RPMI8226 (cell line): ENCODE measurements around the gene YJEFN3.

Source experiments
- DNase-seq: peaks from one replicate; pipeline ENCODE4 v3.0.0-alpha.2; 2015

The YJEFN3 gene

DNA sequence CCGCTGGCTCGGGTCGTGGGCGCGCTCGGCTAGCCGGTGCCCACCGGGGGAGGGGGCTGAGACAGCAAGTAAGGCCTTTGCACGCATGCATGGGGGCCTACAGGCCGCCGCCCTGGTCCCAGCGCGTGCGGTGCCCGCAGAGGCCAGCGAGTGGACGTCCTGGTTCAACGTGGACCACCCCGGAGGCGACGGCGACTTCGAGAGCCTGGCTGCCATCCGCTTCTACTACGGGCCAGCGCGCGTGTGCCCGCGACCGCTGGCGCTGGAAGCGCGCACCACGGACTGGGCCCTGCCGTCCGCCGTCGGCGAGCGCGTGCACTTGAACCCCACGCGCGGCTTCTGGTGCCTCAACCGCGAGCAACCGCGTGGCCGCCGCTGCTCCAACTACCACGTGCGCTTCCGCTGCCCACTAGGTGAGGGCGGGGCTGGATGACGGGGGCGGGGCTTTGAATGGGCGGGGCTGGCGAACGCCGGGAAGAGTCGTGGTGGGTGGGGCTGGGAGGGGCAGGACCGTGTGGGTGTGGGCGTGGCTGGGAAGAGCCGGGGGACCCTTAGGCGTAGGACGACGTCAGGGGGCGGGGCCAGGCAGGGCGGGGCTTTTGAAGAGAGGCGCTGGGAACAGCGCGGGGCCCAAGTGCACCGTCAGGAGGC, 11.5 kb downstream of the YJEFN3 start:
- DNase-seq, result peak; percentile 25

DNA sequence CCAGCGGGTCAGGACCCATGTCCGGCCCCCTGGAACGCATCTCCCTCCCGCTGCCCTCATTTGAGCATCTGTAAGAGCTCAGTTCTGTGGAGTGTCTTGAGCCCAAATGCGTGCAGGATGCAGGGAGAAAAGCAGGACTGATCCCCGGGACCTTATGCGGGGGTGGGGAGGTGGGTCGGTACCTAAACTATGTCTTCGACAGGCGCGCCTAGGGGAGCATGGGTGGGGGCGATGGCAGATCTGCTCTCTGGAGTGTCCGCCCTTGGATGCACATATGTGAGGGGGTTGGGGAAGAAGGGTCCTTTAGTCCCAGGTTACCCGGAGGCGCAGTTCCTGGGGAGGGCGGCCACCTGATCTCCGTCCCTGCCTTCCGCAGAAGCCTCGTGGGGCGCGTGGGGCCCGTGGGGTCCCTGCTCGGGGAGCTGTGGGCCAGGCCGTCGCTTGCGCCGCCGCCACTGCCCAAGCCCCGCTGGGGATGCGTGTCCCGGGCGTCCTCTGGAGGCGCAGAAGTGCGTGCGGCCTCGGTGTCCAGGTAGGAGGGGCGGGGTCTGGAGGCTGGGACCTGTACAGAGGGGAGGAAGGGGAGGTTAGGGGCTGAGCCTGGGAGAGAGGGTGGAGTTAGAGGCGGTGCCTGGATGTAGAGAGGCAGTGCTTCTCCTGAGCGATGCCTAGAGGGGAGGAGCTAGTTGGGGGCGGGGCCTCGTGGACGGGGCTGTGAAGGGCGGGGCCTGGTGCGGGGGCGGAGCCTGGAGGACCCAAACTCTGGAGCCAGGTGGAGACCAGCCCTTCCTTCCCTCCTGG, 12.2 kb downstream of the YJEFN3 start:
- DNase-seq, result peak; percentile 40

DNA sequence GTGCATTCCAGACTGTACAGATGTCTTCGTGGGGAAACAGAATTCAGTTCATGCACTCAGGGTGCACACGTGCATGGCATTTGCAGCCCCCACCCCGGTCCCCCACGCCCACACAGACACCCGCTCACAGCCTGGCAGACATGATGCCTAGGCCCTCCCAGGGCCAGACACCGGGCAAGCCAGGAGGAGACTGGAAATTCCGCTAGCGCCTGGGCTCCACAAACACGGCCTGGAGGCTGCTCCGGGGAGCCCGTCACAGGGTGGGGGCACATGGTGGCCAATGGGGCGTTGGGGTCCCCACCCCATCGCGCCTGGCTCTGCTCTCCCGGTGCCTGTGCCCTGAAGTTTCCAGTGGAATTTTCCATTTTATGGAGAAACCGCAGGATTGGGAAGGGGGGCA, 12.9 kb downstream of the YJEFN3 start:
- no peak for DNase-seq

DNA sequence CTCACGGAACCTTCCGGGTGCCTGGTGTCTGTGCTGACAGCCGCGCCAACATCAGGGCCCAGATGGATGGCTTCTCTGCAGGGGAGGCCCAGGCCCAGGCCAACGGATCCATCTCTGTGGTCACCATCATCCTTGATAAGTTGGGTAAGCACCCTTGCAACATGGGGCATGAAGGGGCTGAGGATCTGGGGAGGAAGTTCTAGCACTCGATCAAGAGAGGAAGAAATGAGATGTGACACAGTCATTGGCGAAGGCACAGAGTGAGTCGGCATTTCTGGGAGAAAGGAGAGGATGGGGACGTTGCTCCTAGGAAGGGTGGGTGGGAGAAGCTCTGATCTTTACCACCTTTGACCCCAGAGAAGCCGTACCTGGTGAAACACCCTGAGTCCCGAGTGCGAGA, 13.8 kb downstream of the YJEFN3 start:
- DNase-seq, result no peak

DNA sequence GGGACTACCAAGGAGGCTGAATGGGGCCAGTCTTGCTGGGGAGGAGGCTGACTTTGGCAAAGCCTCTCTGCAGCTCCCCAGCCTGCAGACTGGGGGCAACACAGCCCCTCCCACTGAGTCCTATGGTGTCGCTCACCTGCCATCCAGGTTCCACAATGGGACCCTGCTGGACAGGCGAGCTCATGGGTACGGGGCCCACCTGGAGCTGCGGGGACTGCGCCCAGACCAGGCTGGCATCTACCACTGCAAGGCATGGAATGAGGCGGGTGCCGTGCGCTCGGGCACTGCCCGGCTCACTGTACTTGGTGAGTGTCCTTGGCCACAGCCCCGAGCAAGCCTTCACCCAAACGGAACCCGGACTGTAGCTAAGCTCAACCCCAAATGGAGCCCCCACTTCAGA, 14.4 kb downstream of the YJEFN3 start:
- DNase-seq, result no peak

DNA sequence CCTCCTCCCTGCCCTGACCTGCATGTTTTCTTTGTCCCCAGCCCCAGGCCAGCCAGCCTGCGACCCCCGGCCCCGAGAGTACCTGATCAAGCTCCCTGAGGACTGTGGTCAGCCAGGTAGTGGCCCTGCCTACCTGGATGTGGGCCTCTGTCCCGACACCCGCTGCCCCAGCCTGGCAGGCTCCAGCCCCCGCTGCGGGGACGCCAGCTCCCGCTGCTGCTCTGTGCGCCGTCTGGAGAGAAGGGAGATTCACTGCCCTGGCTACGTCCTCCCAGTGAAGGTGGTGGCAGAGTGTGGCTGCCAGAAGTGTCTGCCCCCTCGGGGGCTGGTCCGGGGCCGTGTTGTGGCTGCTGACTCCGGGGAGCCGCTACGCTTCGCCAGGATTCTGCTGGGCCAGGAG, 14.9 kb downstream of the YJEFN3 start:
- DNase-seq, result no peak

DNA sequence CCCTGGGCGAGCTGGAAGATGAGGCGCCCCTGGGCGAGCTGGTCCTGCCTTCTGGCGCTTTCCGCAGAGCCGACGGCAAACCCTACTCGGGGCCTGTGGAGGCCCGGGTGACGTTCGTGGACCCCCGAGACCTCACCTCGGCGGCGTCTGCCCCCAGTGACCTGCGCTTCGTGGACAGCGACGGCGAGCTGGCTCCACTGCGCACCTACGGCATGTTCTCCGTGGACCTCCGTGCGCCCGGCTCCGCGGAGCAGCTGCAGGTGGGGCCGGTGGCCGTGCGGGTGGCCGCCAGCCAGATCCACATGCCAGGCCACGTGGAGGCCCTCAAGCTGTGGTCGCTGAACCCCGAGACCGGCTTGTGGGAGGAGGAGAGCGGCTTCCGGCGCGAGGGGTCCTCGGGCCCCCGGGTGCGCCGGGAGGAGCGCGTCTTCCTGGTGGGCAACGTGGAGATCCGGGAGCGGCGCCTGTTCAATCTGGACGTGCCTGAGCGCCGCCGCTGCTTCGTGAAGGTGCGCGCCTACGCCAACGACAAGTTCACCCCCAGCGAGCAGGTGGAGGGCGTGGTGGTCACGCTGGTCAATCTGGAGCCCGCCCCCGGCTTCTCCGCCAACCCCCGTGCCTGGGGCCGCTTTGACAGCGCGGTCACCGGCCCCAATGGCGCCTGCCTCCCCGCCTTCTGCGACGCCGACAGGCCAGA, 15.7 kb downstream of the YJEFN3 start:
- no peak for DNase-seq

DNA sequence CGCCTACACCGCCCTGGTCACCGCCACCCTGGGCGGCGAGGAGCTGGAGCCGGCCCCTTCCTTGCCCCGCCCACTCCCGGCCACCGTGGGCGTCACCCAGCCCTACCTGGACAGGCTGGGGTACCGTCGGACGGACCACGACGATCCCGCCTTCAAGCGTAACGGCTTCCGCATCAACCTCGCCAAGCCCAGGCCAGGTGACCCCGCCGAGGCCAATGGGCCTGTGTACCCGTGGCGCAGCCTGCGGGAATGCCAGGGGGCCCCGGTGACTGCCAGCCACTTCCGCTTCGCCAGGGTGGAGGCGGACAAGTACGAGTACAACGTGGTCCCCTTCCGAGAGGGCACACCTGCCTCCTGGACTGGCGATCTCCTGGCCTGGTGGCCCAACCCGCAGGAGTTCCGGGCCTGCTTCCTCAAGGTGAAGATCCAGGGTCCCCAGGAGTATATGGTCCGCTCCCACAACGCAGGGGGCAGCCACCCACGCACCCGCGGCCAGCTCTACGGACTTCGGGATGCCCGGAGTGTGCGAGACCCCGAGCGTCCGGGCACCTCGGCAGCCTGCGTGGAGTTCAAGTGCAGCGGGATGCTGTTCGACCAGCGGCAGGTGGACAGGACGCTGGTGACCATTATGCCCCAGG, 16.4 kb downstream of the YJEFN3 start:
- DNase-seq, result no peak

DNA sequence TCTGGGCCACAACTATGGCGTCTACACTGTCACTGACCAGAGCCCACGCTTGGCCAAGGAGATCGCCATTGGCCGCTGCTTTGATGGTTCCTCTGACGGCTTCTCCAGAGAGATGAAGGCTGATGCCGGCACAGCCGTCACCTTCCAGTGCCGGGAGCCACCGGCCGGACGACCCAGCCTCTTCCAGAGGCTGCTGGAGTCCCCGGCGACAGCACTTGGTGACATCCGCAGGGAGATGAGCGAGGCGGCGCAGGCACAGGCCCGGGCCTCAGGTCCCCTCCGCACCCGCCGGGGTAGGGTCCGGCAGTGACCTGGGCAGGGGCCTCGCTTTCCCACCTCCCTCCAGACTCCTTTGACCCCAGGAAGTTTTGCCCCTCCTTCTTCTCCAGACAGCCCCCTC, 17.0 kb downstream of the YJEFN3 start:
- no peak for DNase-seq

DNA sequence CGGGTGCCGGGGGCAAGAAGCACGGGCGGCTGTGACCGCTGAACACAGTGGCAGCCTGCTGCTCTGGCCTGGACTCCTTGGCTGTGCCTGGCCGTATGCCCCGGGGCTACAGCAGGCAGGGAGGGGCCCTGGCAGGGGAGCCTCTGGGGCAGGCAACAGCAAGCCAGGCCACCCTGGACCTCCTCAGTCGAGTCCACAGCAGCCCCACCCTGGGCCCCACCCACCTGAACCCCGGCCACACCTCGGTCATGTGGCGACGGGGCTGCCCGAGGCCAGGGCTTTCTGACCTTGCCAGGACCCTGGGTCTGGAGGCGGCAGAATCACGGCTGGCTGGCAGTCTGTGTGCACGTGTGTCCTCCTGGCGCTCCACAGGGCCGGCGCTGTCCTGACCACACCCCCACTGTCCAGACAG, 18.0 kb downstream of the YJEFN3 start:
- no peak for DNase-seq

DNA sequence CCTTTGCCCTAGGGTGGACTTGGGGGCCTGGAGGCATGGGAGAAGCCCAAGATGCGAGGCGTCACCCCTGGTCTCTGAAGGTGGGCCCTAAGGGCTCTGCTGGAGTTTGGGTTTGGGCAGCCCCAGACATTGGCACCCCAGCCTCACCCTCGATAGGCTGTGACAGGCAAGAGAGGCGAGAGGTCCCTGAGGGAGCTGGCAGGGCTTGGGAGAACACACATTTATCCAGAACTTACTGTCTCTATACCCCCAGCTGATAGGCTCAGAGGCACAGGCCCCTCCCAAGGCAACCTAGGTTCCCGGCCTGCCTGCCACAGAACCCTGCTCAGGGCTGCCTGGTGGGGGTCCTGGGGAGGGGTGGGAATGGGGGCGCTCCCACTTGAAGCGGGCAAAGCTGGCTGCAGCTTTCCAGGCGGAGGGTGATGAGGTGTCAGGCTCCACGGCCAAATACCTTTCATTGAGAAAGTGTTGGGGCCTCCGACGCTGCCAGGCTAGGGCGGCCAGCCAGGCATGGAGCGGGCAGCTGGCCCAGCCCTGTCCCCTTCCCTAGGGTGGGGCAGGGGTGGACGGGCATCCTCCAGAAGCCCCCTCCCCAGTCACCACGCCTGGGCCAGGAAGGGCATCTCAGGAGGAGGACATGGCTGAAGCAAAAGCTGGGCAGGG, 19.1 kb downstream of the YJEFN3 start:
- DNase-seq, result no peak

DNA sequence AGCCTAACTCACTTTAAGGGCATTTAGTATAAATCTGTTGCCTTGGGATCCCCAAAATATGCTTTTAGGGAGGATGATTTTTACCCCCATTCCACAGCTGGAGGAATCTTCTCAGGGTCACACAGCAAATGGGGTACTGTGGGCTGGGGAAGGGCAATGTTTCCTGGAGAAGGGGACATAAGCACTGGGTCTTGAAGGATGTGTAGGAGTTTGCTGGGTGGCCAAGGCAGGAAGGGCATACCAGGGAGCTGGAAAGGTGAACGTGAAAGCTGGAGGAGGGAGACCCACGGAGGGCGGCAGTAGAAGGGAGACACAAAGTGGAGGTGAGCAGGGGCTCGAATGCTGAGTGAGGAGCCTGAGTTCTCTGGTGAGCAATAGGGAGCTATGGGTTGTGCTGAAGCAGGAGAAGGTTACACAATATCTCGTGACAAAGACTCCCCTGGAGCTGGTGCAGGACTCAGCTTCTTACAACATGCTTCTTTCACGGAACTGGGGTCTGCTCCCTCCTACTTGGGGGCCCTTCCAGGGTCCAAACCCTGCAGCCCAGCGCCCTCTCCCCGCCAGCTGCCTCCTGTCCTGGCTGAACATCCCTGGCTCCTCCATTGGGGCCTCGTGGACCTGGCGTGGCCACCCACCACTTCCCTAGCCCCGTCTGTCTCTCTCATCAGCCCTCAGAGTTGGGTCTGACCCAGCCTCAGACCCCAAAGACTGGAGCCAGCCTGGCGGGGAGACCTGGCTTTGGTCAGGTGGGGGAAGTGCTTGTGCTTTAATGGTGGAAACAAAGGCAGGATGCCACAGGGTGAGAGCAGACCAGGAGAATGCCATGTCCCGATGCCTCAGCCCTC, 20.4 kb downstream of the YJEFN3 start:
- DNase-seq, result no peak

DNA sequence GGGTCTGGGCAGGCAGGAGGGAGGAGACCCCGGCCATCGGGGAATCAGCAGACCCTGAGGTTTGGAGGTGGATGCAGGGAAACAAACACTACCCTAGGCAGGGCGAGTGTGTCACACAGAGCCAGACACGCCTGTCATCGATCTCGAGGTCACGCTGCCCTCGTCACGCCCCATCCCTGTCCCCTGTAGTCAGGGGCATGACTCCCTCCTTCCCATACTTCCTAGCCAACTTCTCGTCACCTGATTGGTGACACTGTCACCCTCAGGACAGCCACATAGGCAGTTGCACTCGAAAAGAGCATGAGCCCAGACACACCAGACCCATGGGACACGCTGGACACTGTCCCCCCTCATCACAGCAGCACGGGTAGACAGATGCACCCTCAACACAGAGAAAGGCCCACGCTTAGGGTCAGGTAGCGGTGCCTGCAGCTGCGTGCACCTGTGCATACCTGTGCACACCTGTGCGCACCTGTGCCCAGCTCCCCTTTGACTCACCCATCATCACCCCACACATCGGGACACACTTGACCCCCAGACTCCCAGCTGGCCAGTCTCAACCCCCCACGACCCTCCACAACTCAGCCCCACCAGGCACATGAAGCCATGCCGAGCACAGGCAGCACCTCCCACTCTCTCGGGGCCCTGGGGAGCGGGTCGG, 21.2 kb downstream of the YJEFN3 start:
- DNase-seq, result no peak

DNA sequence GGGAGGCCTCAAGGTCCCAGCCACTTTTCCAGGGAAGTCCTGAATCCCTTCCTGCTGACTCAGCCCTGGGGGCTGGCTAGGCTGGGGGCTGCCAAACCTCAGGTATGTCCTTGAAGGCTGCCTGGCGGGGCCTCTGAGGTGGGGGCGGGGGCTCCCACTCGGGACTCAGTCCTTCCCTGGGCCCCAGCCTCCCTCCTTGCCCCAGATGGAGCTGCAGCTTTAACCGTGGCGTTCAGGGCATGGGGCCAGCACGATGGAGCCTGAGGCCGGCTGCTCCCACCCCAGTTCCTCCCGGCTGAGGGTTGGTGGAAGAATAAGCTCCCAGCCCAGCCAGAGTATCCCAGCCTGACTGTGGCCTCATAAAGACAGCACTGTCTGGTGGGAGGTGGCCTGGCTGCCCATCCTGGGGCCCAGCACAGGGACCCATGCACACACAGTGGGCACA, 21.8 kb downstream of the YJEFN3 start:
- DNase-seq, result no peak

DNA sequence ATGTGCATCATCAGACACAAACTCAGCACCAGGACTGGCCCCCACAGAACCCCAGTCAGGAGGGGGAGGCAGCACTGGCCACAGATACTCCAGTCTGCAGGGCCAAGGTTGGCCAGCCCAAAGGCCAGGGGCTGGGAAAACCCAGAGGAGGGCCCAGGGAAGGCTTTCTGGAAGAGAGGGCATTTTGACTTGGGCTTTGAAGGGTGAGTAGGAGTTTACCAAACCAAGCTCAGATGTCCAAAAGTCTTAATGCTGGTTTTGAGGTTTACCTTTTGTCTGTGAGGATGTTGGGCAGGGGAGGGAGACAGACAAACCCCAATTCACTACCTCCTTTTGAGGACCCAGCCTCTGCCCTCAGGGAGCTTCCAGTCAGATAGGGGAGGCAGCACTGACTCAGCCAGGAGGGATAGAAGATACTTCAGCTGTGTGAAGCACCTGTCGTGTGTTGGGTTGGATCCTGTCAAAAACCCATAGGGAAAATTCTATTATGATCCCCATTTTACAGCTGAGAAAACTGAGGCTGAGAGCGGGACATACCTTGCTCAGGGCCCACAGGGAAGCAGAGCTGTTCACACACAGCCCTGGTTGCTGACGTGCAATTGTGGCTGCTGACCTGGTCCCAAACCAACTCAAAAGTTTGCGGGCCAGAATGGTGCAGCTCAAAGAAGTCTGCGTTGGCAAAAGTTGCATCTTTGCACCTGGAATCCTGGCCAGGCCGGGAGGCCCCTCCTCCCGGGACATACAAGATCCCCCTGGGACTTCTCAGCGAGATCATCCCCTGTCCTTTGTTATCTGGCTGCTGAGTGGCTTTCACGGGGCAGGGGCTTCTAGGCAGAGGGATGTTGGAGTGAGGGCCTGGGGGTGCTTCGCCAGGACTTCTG, 22.5 kb downstream of the YJEFN3 start:
- peak; percentile 24 for DNase-seq

DNA sequence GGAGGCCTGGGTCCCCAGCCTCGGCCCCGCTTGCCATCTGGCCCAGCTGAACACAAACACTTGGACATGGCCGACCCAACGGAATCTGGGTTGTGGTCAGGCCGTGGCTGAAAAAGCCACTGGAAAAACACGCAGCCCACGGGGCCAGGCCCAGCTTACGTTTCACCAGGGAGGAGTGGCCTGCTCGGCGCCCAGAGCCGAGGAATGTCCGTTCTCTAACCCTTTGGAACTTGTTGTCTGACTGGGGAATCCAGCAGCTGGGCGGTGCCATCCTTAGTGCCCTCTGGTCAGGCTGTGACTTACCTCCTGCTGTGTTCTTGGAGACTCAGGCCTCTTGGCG, 23.1 kb downstream of the YJEFN3 start:
- no peak for DNase-seq

DNA sequence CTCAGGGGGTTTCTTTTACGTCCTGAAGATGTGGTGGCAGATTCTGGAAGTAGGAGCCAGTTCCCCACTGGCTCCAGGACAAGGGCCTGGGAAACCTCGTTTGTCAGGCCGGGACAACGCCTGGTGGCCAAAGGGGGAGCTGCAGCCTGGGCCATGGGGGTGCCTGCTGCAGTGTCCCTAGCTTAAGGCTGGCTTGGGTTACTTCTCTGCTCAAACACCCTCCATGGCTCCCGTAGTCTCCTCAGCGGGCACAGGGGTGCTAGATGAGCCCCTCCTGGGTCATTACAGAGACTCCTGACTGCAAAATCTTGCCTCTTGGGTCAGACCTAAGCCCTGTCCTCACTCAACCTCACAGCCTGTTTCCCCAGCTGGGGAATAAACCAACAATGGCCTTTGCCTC, 24.1 kb downstream of the YJEFN3 start:
- peak; percentile 43 for DNase-seq

DNA sequence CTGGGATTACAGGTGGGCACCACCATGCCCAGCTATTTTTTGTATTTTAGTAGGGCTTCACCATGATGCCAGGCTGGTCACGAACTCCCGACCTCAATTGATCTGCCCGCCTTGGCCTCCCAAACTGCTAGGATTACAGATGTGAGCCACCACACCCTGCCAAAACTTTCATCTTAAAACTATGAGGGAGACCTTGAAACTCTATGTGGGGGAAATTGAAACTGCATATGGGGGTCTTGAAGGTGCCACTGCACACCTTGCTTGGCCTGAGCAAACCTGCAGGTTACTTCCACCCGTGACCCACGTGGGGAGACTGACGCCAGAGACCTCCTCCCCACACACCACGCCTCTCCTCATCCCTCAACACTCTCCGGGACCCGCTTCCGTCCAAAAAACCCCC, 25.0 kb downstream of the YJEFN3 start:
- DNase-seq, result no peak

DNA sequence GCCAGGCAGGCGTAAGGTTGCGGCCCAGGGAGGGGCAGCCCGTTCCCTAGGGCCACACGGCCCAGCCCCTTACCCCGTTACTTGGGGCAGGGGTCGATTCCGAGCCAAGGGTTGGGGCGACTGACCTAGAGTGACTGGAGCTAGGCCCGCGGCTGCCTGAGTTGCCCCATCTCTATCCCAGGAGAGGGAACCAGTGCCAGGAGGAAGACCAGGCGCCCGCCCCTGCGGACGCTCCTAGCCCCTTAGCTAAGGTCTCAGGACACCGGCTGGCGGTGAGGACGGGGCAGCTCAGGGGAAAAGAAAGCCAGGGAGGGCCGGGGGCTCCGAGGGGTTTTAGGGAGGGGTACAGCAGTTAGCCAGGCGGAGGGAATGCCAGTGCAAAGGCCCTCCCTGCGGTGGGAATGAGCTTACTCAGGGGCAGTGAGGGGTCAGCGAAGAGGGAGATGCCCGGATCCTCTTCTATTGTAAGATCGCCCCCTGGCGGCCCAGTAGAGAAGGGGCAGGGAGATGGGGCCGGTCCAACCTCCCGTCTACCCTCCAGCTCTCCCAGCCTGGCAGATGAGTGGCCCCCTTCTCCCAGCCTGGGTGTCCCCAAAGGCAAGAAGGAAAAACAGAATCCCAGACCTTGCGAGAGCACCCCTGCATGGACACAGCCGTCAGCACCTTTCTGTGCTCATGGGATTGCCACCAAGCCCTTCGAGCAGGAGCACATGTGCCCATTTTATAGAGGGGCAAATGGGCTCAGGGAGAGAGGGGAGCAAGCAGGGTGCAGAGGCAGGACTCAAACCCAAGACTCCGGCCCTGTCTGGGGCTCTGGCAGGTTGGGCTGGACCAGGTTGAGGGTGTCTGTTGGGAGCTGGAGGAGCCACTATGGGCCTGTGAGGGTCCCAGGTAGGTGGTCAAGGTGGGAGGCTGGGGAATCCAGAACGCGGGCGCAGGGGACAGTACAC, 25.6 kb downstream of the YJEFN3 start:
- DNase-seq, result peak; percentile 62
